Measurements from ENCODE around the gene CNTNAP5. TPM values are rescaled to one million over a fixed set of nuclear protein-coding genes. Genes with fewer than 3 reads are reported as not detected.

CNTNAP5 gene
- total and polyA plus RNA-seq, 12 donors = 0.08 to 4.9 (median 0.96) TPM; not detected in 5

DNA sequence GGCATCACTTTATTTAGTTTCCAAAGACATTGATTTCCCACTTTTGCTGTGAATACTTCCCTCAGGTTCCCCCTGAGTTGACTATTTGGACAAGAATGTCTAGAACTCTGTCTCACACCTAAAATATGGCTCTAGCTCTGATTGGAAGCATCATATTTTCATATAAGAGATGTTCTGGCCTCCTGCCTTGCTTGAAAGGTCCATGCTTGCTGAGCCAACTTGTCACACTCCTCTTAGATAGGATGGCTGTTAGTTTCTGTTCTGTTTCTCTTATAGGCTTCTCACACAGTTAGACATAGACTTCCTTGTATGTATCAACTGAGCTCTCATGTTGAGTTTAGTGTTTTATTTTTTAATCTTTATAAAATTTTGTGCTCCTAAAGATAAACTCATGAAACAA lies 87.1 kb downstream of the CNTNAP5 start:
- TF ChIP-seq CTCF (IDR thresholded peaks at IDR 0.05) = no peak
- no peak for TF ChIP-seq POLR2A (IDR thresholded peaks at IDR 0.05)
- intact Hi-C loops (cut with DNase I) = no loop called here

GRCh38 chr2:124112966-124113365 lies 87.9 kb downstream of the CNTNAP5 start:
- WGBS, 4 donors = 39 to 50% (median 42%) methylated on average over 2 of the region's 2 CpGs
- intact Hi-C loops (cut with DNase I) = no loop called here
- TF ChIP-seq CTCF (IDR thresholded peaks at IDR 0.05) (no peak), POLR2A (IDR thresholded peaks at IDR 0.05) (no peak)
- H3K36me3 ChIP-seq (replicated peaks in 1 of 2) = no peaks in the 10 kb centered on the region
- H3K27ac ChIP-seq = no peak overlapping the region
- no peaks in the 10 kb centered on the region for H3K27me3 ChIP-seq
- H3K4me1 ChIP-seq (replicated peaks in 1 of 2) = no peaks in the 10 kb centered on the region
- no peak for DNase-seq
- no peaks in the 10 kb centered on the region for H3K9me3 ChIP-seq (replicated peaks in 1 of 3)
- no peak overlapping the region for H3K4me3 ChIP-seq

More for the DNA sequence above, 87.1 kb downstream of the CNTNAP5 start:
- DNase-seq = no peak
- H3K4me3 ChIP-seq = no peak overlapping the region
- no peaks in the 10 kb centered on the region for H3K4me1 ChIP-seq (replicated peaks in 1 of 2)
- H3K36me3 ChIP-seq (replicated peaks in 1 of 2) = no peaks in the 10 kb centered on the region
- H3K27ac ChIP-seq = no peak overlapping the region
- no peaks in the 10 kb centered on the region for H3K27me3 ChIP-seq
- no peaks in the 10 kb centered on the region for H3K9me3 ChIP-seq (replicated peaks in 1 of 3)

DNA sequence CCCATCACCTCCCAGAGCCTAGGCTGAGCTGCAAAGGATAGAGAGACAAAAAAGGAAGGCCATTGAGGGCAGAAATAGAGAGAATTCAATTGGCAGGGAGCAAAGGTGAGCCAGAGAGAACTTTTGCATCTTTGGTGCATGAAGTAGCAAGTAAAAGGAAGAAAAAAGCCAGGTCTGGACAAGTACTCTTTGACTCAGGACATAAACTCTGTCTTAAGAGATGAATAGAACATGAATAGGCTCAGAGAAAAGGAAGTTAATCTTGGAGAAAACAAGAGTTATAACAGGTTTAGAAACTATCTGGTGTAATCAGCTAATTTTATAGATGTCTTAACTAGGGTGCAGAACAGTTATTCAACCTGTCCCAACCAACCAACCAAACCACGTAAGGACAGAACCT lies 95.2 kb downstream of the CNTNAP5 start:
- Histone ChIP-seq H3K27me3 (no peaks in the 10 kb centered on the region), H3K4me3 (no peak overlapping the region), H3K4me1 (replicated peaks in 1 of 2) (no peaks in the 10 kb centered on the region), H3K27ac (no peak overlapping the region), H3K9me3 (replicated peaks in 1 of 3) (no peaks in the 10 kb centered on the region), H3K36me3 (replicated peaks in 1 of 2) (no peaks in the 10 kb centered on the region)
- TF ChIP-seq CTCF (IDR thresholded peaks at IDR 0.05) (no peak), POLR2A (IDR thresholded peaks at IDR 0.05) (no peak)
- DNase-seq = no peak
- intact Hi-C loops (cut with DNase I) = no loop called here
- 76 to 93% (median 90%) methylated on average over 1 of the region's 1 CpG for WGBS, 4 donors

- Histone ChIP-seq H3K4me1 (replicated peaks in 1 of 2) (no peaks in the 10 kb centered on the region), H3K27me3 (no peaks in the 10 kb centered on the region), H3K9me3 (replicated peaks in 1 of 3) (no peaks in the 10 kb centered on the region), H3K36me3 (replicated peaks in 1 of 2) (no peaks in the 10 kb centered on the region), H3K27ac (no peak overlapping the region), H3K4me3 (no peak overlapping the region)
- TF ChIP-seq POLR2A (IDR thresholded peaks at IDR 0.05) = no peak
- TF ChIP-seq CTCF (IDR thresholded peaks at IDR 0.05) = no peak
- DNase-seq = no peak
- whole genome bisulfite sequencing, 4 donors = 78 to 87% (median 82%) methylated on average over 5 of the region's 5 CpGs
- intact Hi-C loops (cut with DNase I) = no loop called here
Measured at GRCh38 chr2:124121106-124121505, 96.0 kb downstream of the CNTNAP5 start.
